GM10266 (cell line): ENCODE results near the gene PRKAG2.

Experiments
- DNase-seq: peaks from one replicate; pipeline ENCODE4 v3.0.0; 2012; ENCODE audit errors: extremely low spot score
- TF ChIP-seq, protein P1 (sequence below): IDR thresholded peaks from 2 replicates; pipeline ENCODE4 v1.5.1; 2012; ENCODE audit warnings: mild to moderate bottlenecking, low read depth; ENCODE audit not compliant: control insufficient read depth, insufficient read depth; ENCODE audit errors: missing control alignments

The PRKAG2 gene

GRCh38 chr7:151795168-151795811, 81.6 kb downstream of the PRKAG2 start:
- TF ChIP-seq, protein P1, sequence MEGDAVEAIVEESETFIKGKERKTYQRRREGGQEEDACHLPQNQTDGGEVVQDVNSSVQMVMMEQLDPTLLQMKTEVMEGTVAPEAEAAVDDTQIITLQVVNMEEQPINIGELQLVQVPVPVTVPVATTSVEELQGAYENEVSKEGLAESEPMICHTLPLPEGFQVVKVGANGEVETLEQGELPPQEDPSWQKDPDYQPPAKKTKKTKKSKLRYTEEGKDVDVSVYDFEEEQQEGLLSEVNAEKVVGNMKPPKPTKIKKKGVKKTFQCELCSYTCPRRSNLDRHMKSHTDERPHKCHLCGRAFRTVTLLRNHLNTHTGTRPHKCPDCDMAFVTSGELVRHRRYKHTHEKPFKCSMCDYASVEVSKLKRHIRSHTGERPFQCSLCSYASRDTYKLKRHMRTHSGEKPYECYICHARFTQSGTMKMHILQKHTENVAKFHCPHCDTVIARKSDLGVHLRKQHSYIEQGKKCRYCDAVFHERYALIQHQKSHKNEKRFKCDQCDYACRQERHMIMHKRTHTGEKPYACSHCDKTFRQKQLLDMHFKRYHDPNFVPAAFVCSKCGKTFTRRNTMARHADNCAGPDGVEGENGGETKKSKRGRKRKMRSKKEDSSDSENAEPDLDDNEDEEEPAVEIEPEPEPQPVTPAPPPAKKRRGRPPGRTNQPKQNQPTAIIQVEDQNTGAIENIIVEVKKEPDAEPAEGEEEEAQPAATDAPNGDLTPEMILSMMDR, result no peak
- peak; percentile 65 for DNase-seq

DNA sequence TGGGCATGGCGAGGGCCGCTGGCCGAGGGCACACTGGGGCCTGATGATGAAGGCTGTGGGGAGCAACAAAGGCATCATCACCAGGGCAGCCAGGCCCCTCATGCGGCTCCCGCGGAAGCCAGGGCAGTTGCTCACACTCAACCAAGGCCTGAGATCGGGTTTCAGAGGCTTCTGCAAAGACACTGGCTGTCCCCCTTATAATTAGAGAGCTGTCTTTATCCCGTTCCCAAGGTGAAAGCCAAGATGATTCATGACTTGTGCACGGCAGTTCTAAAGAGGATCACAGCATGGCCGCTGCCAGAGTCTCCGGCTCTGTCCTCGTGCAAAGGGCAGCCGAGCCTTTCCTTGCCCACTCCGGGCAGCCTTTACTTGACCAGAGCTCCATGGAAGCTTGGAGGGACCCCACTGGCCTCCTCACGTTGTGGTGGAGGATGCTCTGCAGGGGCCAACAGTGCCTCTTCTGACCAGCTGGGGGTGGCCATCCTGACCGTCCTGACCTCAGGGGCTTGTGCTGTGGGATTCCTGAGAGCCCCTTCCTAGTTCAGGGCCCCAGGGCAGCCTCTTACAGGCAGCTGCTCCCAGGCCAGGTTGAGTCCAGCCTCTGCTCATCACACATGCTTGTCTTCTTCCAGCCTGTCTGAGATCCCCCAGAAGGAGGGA, 82.3 kb downstream of the PRKAG2 start:
- TF ChIP-seq, protein P1, result no peak
- no peak for DNase-seq

DNA sequence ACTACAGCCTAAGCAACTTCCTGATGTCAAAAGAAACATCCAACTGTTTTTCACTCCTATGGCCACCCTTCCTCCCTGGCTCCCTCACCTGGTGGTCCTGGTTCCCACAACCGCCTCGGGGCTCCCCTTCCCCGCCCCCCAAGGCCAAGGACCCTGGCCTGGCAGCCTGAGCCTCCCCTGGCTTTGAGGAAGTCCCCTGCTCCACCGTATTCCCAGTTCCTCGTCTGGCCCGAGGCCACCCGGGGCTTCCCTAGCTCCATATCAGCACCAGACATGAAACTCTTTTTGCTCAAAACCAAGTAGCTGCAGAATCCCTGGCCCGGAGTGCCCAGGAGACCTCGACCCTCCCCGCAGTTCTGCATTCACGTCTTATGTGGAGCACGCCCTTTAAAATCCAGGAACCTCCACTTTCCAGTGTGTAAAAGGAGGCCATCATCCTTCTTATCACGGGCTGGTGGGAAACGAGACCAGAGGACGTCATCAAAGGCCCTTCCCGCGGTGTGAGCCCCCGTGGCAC, 82.9 kb downstream of the PRKAG2 start:
- no peak for DNase-seq
- TF ChIP-seq, protein P1, result no peak

- DNase-seq, result no peak
- TF ChIP-seq, protein P1, result no peak
These were observed 83.4 kb downstream of the PRKAG2 start for GRCh38 chr7:151793531-151793951.

DNA sequence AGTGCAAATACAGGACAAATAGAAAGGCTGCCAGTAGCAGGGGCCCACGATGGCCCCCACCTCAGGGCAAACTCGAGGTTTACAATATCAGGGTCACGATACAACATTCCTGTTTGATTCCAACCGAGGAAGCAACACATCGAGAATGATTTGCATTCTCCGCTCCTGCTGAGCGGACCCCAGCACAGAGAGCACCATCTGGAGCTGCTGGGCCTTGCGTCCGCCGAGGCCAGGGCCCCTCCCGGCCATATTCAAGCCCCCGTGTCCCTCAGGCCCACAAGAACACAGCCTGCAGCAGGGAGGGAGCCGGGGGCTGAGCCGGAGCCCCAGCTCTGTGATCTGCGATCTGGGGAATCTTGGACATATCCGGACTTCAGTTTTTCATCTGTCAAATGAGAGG, 84.3 kb downstream of the PRKAG2 start:
- TF ChIP-seq, protein P1, result no peak
- DNase-seq, result no peak

- TF ChIP-seq, protein P1, result no peak
- no peak for DNase-seq
These were observed 84.8 kb downstream of the PRKAG2 start for GRCh38 chr7:151792086-151792485.
